PC-9 (cell line): ENCODE results near the gene PGP. TPM values are rescaled to one million over a fixed set of nuclear protein-coding genes. Genes with fewer than 3 reads are reported as not detected.

Experiments
- BruUV-seq: library from RNA; stranded (reverse); fragments of 400-500 nt; replicated peaks from 2 replicates; lab custom pipeline; 2021; lab: Mats Ljungman, UMichigan
- CTCF ChIA-PET: fragments of 300-600 bp; sonication (Branson Sonifier 250); formaldehyde crosslinking; loops from one replicate; lab custom pipeline; 2022; ENCODE audit warnings: antibody characterized with exemption; lab: Charles Lee
- POLR2A ChIA-PET: fragments of 300-600 bp; sonication (Branson Sonifier 250); formaldehyde crosslinking; loops from one replicate; lab custom pipeline; 2022; ENCODE audit warnings: antibody characterized with exemption; ENCODE audit not compliant: unreplicated experiment; lab: Charles Lee
- DNase-seq, 2 experiments: peaks; one replicate each; pipeline versions ENCODE4 v3.0.0 to v3.0.0-alpha.2; 2015 to 2022; ENCODE audit warnings: mixed read lengths in 1 of 2
- H2AFZ ChIP-seq: fragments of 200-600 bp; sonication (generic); 2 replicates; pipeline ENCODE4 v1.8.1; 2017; ENCODE audit warnings: antibody characterized with exemption
- H3F3A ChIP-seq: fragments of 200-600 bp; sonication (generic); 2 replicates; pipeline ENCODE4 v1.8.1; 2017; ENCODE audit warnings: antibody characterized with exemption, mild to moderate bottlenecking, low read depth; ENCODE audit not compliant: insufficient read depth
- H3K27ac ChIP-seq: fragments of 200-600 bp; sonication (generic); 2 replicates; pipeline ENCODE4 v1.6.1; 2016; ENCODE audit warnings: mixed run types
- H3K27me3 ChIP-seq: fragments of 200-600 bp; sonication (generic); 2 replicates; pipeline ENCODE4 v1.6.1; 2016; ENCODE audit warnings: low read depth, mixed run types; ENCODE audit not compliant: insufficient read depth
- H3K36me3 ChIP-seq: fragments of 200-600 bp; sonication (generic); 2 replicates; pipeline ENCODE4 v1.6.1; 2016; ENCODE audit warnings: low read depth, mixed run types
- H3K4me1 ChIP-seq: fragments of 200-600 bp; sonication (generic); replicated peaks from 2 replicates; pipeline ENCODE4 v1.6.1; 2016; ENCODE audit warnings: mixed run types; ENCODE audit not compliant: insufficient read depth
- H3K4me2 ChIP-seq: fragments of 200-600 bp; sonication (generic); 2 replicates; pipeline ENCODE4 v1.6.1; 2017; ENCODE audit warnings: mixed run types
- H3K4me3 ChIP-seq: fragments of 200-600 bp; sonication (generic); 2 replicates; pipeline ENCODE4 v1.6.1; 2016; ENCODE audit warnings: mixed run types
- H3K79me2 ChIP-seq: fragments of 200-600 bp; sonication (generic); 2 replicates; pipeline ENCODE4 v1.6.1; 2017; ENCODE audit warnings: low read depth, mixed run types
- H3K9me2 ChIP-seq: fragments of 200-600 bp; sonication (generic); 2 replicates; pipeline ENCODE4 v1.8.1; 2017; ENCODE audit warnings: mild to moderate bottlenecking; ENCODE audit not compliant: insufficient read depth
- H3K9me3 ChIP-seq: fragments of 200-600 bp; sonication (generic); 2 replicates; pipeline ENCODE4 v1.8.1; 2016; ENCODE audit warnings: low read depth; ENCODE audit not compliant: insufficient read depth
- H4K20me1 ChIP-seq: fragments of 200-600 bp; sonication (generic); 2 replicates; pipeline ENCODE4 v1.8.1; 2017; ENCODE audit not compliant: insufficient read depth
- CTCF ChIP-seq: fragments of 200-600 bp; sonication (generic); conservative IDR thresholded peaks from 2 replicates; pipeline ENCODE4 v1.6.1; 2017; ENCODE audit warnings: mixed run types, antibody characterized with exemption, mild to moderate bottlenecking, moderate library complexity
- EZH2 ChIP-seq: fragments of 200-600 bp; sonication (generic); IDR thresholded peaks from 2 replicates; pipeline ENCODE4 v1.8.0; 2017; ENCODE audit warnings: antibody characterized with exemption, low read depth
- intact Hi-C: fragments of 100-400 bp; cut with micrococcal nuclease; formaldehyde crosslinking; loops from one replicate; pipeline ENCODE4 v1.10.0; 2022; ENCODE audit not compliant: unreplicated experiment
- total RNA-seq: library from RNA; stranded (reverse); gene quantifications from 2 replicates; pipeline ENCODE4 v1.2.3, GENCODE V29; 2021

PGP gene
- total RNA-seq, 1 experiment from 2014 or later, result 23.4 TPM

- H3K9me2 ChIP-seq, result no peaks in the 10 kb centered on the region
- DNase-seq, result no peak
- H3K79me2 ChIP-seq, result no peaks in the 10 kb centered on the region
- CTCF ChIA-PET, result interaction anchor here (0.5 kb wide), 1 partner anchor 848 kb away, joined by 3 read pairs; no protein-coding TSS in a partner anchor
- TF ChIP-seq EZH2 (no peak), CTCF (no peak)
- H3F3A ChIP-seq, result peaks cover 12% of the 10 kb centered on the region; the same call in 1 of the 2 replicates
- no peaks in the 10 kb centered on the region for H3K36me3 ChIP-seq
- H2AFZ ChIP-seq, result no peak within 1 kb of the TSS
- peak within 1 kb of the TSS; percentile 77 for H3K4me2 ChIP-seq
- intact Hi-C loops, result loop anchor here (5.0 kb wide), 1 partner anchor 306 kb away; no protein-coding TSS in a partner anchor
- BruUV-seq, result no TSS peak
- H3K4me1 ChIP-seq, result no peaks in the 10 kb centered on the region
- peaks cover 35% of the 10 kb centered on the region for H3K27me3 ChIP-seq
- no peaks in the 10 kb centered on the region for H3K9me3 ChIP-seq
- H3K27ac ChIP-seq, result no peak within 1 kb of the TSS
- no peaks in the 10 kb centered on the region for H4K20me1 ChIP-seq
- POLR2A ChIA-PET, result no interaction called here
- H3K4me3 ChIP-seq, result peak within 1 kb of the TSS; percentile 48; the same call in 1 of the 2 replicates
Measured at GRCh38 chr16:2196162-2196980, 18.3 kb downstream of the PGP start, which contains the start of gene CASKIN1. Gene CASKIN1, minus strand, starts transcription at chr16:2196605. Its CDS starts 173 bp downstream, at chr16:2196432.

- Histone ChIP-seq H3K79me2 (no peaks in the 10 kb centered on the region), H2AFZ (no peak overlapping the region), H3K9me3 (no peaks in the 10 kb centered on the region), H3K36me3 (no peaks in the 10 kb centered on the region), H4K20me1 (no peaks in the 10 kb centered on the region), H3K9me2 (no peaks in the 10 kb centered on the region), H3K4me1 (no peaks in the 10 kb centered on the region), H3F3A (peaks cover 12% of the 10 kb centered on the region; the same call in 1 of the 2 replicates), H3K4me2 (peak overlapping the region; percentile 77), H3K27me3 (peaks cover 35% of the 10 kb centered on the region), H3K4me3 (peak overlapping the region; percentile 48; the same call in 1 of the 2 replicates), H3K27ac (no peak overlapping the region)
- ChIA-PET POLR2A (interaction anchor here (1.0 kb wide), 1 partner anchor 8 kb away, joined by 3 read pairs; no protein-coding TSS in a partner anchor), CTCF (interaction anchor here (0.5 to 1.1 kb wide), 3 partner anchors 19 to 285 kb away, joined by 4 to 6 read pairs (median 5); partner anchors contain the start of gene PGP)
- intact Hi-C loops, result loop anchor here (5.0 kb wide), 1 partner anchor 307 kb away; no protein-coding TSS in a partner anchor
- no TSS peak for BruUV-seq
- TF ChIP-seq EZH2 (no peak), CTCF (no peak)
- no peak for DNase-seq
Measured at GRCh38 chr16:2195322-2196161, 19.1 kb downstream of the PGP start.
